Neuronal stem cell (in vitro differentiated cells): Measurements from ENCODE around the gene ATM.
"Not testable (repeated sequence)": the region's sequence is repeated elsewhere in the genome, so short reads cannot be mapped to it uniquely, and the experiment has no call there.

Experiments
- DNase-seq: peaks from one replicate; pipeline ENCODE4 v3.0.0-alpha.2; 2013; ENCODE audit warnings: low spot score
- H2AFZ ChIP-seq: one replicate; pipeline ENCODE4 v1.6.1; 2013; ENCODE audit warnings: mild to moderate bottlenecking, low read length, inconsistent platforms
- H2AK5ac ChIP-seq: 2 replicates; pipeline ENCODE4 v1.6.1; 2013; ENCODE audit warnings: low read depth, mild to moderate bottlenecking, inconsistent platforms, low read length, moderate library complexity, mixed read lengths
- H2BK120ac ChIP-seq: 2 replicates; pipeline ENCODE4 v1.6.1; 2013; ENCODE audit warnings: low read depth, mild to moderate bottlenecking, inconsistent platforms, low read length, moderate library complexity, mixed read lengths
- H2BK12ac ChIP-seq: one replicate; pipeline ENCODE4 v1.6.1; 2013; ENCODE audit warnings: low read length, inconsistent platforms
- H2BK15ac ChIP-seq: 2 replicates; pipeline ENCODE4 v1.6.1; 2013; ENCODE audit warnings: mild to moderate bottlenecking, low read length, inconsistent platforms, mixed read lengths
- H2BK5ac ChIP-seq: one replicate; pipeline ENCODE4 v1.6.1; 2013; ENCODE audit warnings: inconsistent platforms, mild to moderate bottlenecking, low read length, moderate library complexity
- H3K14ac ChIP-seq: one replicate; pipeline ENCODE4 v1.6.1; 2013; ENCODE audit warnings: low read length, inconsistent platforms
- H3K18ac ChIP-seq: 2 replicates; pipeline ENCODE4 v1.6.1; 2013; ENCODE audit warnings: low read length, inconsistent platforms
- H3K23ac ChIP-seq: 2 replicates; pipeline ENCODE4 v1.6.1; 2013; ENCODE audit warnings: low read depth, mild to moderate bottlenecking, mixed read lengths, low read length, inconsistent platforms; ENCODE audit not compliant: poor library complexity
- H3K27ac ChIP-seq: replicated peaks from 3 replicates; pipeline ENCODE4 v1.5.1; 2013; ENCODE audit warnings: low read length, inconsistent platforms
- H3K27me3 ChIP-seq, 3 experiments: 2 replicates each; pipeline ENCODE4 v1.6.1; 2013; ENCODE audit warnings: low read length in 3 of 3, mild to moderate bottlenecking in 2 of 3, inconsistent platforms in 1 of 3, low read depth in 1 of 3, mixed read lengths in 1 of 3, moderate library complexity in 1 of 3; ENCODE audit not compliant: control insufficient read depth in 3 of 3, insufficient read depth in 3 of 3
- H3K36me3 ChIP-seq, 2 donors: replicated peaks in 1 of 2; 2 replicates each; pipeline ENCODE4 v1.6.1; 2013; ENCODE audit warnings: low read length in 2 of 2; ENCODE audit not compliant: control insufficient read depth in 2 of 2, insufficient read depth in 2 of 2
- H3K4ac ChIP-seq: 2 replicates; pipeline ENCODE4 v1.6.1; 2013; ENCODE audit warnings: inconsistent platforms, mild to moderate bottlenecking, low read length, moderate library complexity
- H3K4me1 ChIP-seq, 2 donors: 1 replicate in 1 of 2; 2 replicates in 1 of 2; pipeline ENCODE4 v1.6.1; 2013; ENCODE audit warnings: low read length in 2 of 2, low read depth in 1 of 2; ENCODE audit not compliant: control insufficient read depth in 2 of 2, insufficient read depth in 1 of 2
- H3K4me2 ChIP-seq: one replicate; pipeline ENCODE4 v1.6.1; 2013; ENCODE audit warnings: mild to moderate bottlenecking, low read length, inconsistent platforms; ENCODE audit not compliant: insufficient read depth, poor library complexity, severe bottlenecking
- H3K4me3 ChIP-seq, 2 donors: 2 replicates each; pipeline ENCODE4 v1.5.1; 2013; ENCODE audit warnings: low read length in 2 of 2, mild to moderate bottlenecking in 2 of 2, inconsistent platforms in 1 of 2, moderate library complexity in 1 of 2
- H3K79me1 ChIP-seq: one replicate; pipeline ENCODE4 v1.6.1; 2013; ENCODE audit warnings: low read depth, mild to moderate bottlenecking, inconsistent platforms, low read length, moderate library complexity
- H3K9ac ChIP-seq: one replicate; pipeline ENCODE4 v1.6.1; 2013; ENCODE audit warnings: mild to moderate bottlenecking, low read depth, low read length, inconsistent platforms; ENCODE audit not compliant: poor library complexity
- H3K9me3 ChIP-seq, 2 donors: replicated peaks in 1 of 2; 2 replicates each; pipeline versions ENCODE3 to v1.6.1; 2013; ENCODE audit warnings: low read length in 2 of 2, mild to moderate bottlenecking in 2 of 2, inconsistent platforms in 1 of 2, low read depth in 1 of 2, mixed read lengths in 1 of 2, moderate library complexity in 1 of 2; ENCODE audit not compliant: control insufficient read depth in 2 of 2, insufficient read depth in 1 of 2
- H4K8ac ChIP-seq: one replicate; pipeline ENCODE4 v1.6.1; 2013; ENCODE audit warnings: low read depth, mild to moderate bottlenecking, inconsistent platforms, low read length, moderate library complexity
- H4K91ac ChIP-seq: one replicate; pipeline ENCODE4 v1.6.1; 2013; ENCODE audit warnings: low read length, low read depth, mild to moderate bottlenecking, inconsistent platforms; ENCODE audit not compliant: poor library complexity
- WGBS, 2 donors: extraction: QIAGEN DNeasy Blood & Tissue Kit; methylation state at CpG; one replicate each; pipeline ENCODE4 v1.1.7; 2013; ENCODE audit warnings: missing lambda C conversion rate in 2 of 2, mixed read lengths in 1 of 2; ENCODE audit not compliant: insufficient read length in 2 of 2, insufficient replicate concordance in 1 of 2; ENCODE audit errors: extremely low coverage in 2 of 2; 5-methylcytosine and 5-hydroxymethylcytosine counted together

Gene ATM

GRCh38 chr11:108370315-108370714 is 147.4 kb downstream of the ATM start:
- H2AK5ac ChIP-seq = no peak overlapping the region
- H3K36me3 ChIP-seq = peaks cover 3 to 19% of the 10 kb centered on the region in 2 donors
- no peak overlapping the region for H2BK5ac ChIP-seq
- no peak overlapping the region for H4K91ac ChIP-seq
- no peak overlapping the region for H3K27ac ChIP-seq
- H4K8ac ChIP-seq = no peak overlapping the region
- no peak overlapping the region for H3K23ac ChIP-seq
- H3K4me3 ChIP-seq = no peak overlapping the region
- H3K4ac ChIP-seq = no peak overlapping the region
- H3K14ac ChIP-seq = no peak overlapping the region
- DNase-seq = no peak
- no peaks in the 10 kb centered on the region for H3K79me1 ChIP-seq
- no peak overlapping the region for H2BK12ac ChIP-seq
- H3K4me1 ChIP-seq = no peaks in the 10 kb centered on the region
- no peak overlapping the region for H2BK120ac ChIP-seq
- no peak overlapping the region for H2BK15ac ChIP-seq
- H2AFZ ChIP-seq = no peak overlapping the region
- no peak overlapping the region for H3K4me2 ChIP-seq
- no peaks in the 10 kb centered on the region for H3K27me3 ChIP-seq
- H3K18ac ChIP-seq = no peak overlapping the region
- no peak overlapping the region for H3K9ac ChIP-seq
- no peaks in the 10 kb centered on the region for H3K9me3 ChIP-seq

- Histone ChIP-seq H2AK5ac (no peak overlapping the region), H2BK5ac (no peak overlapping the region)
- no CpG with 5 or more reads among the region's 5 CpGs for WGBS, 2 donors
These were observed 148.1 kb downstream of the ATM start for GRCh38 chr11:108370990-108371389.

GRCh38 chr11:108373505-108373904 is 150.6 kb downstream of the ATM start:
- H3K18ac ChIP-seq, H2BK15ac ChIP-seq, H3K27ac ChIP-seq, H3K27me3 ChIP-seq, H3K4me1 ChIP-seq, H2AK5ac ChIP-seq, H3K14ac ChIP-seq, H4K8ac ChIP-seq, H3K36me3 ChIP-seq, H3K79me1 ChIP-seq, H3K9me3 ChIP-seq, H3K9ac ChIP-seq, H2BK5ac ChIP-seq, H2AFZ ChIP-seq, H4K91ac ChIP-seq, H2BK12ac ChIP-seq, DNase-seq, H3K4me3 ChIP-seq, H3K23ac ChIP-seq, H2BK120ac ChIP-seq, H3K4me2 ChIP-seq, H3K4ac ChIP-seq: not testable (repeated sequence)
- WGBS, 2 donors = no CpG with 5 or more reads among the region's 24 CpGs

More at GRCh38 chr11:108370990-108371389, 148.1 kb downstream of the ATM start:
- no peak for DNase-seq
- Histone ChIP-seq H3K4ac (no peak overlapping the region), H2AFZ (no peak overlapping the region), H3K4me1 (no peaks in the 10 kb centered on the region), H3K18ac (no peak overlapping the region), H3K4me3 (no peak overlapping the region), H3K4me2 (no peak overlapping the region), H3K9me3 (no peaks in the 10 kb centered on the region), H3K36me3 (peaks cover 3 to 13% of the 10 kb centered on the region in 2 donors), H4K91ac (no peak overlapping the region), H3K27ac (no peak overlapping the region), H2BK15ac (no peak overlapping the region), H3K23ac (no peak overlapping the region), H3K27me3 (no peaks in the 10 kb centered on the region), H2BK120ac (no peak overlapping the region), H3K9ac (no peak overlapping the region), H4K8ac (no peak overlapping the region), H3K79me1 (no peaks in the 10 kb centered on the region), H2BK12ac (no peak overlapping the region), H3K14ac (no peak overlapping the region)

- H4K91ac ChIP-seq = no peak overlapping the region
- no peak for DNase-seq
- H2AK5ac ChIP-seq = no peak overlapping the region
- H2BK5ac ChIP-seq = no peak overlapping the region
- H3K18ac ChIP-seq = no peak overlapping the region
- H3K4me3 ChIP-seq = no peak overlapping the region
- no CpG with 5 or more reads among the region's 5 CpGs for WGBS, 2 donors
- H3K27ac ChIP-seq = no peak overlapping the region
- H4K8ac ChIP-seq = no peak overlapping the region
- no peak overlapping the region for H3K9ac ChIP-seq
- H2BK12ac ChIP-seq = no peak overlapping the region
- H3K9me3 ChIP-seq = no peaks in the 10 kb centered on the region
- H3K79me1 ChIP-seq = no peaks in the 10 kb centered on the region
- H2AFZ ChIP-seq = no peak overlapping the region
- no peak overlapping the region for H3K4me2 ChIP-seq
- H3K36me3 ChIP-seq = no peaks in the 10 kb centered on the region
- H3K4me1 ChIP-seq = no peaks in the 10 kb centered on the region
- H3K4ac ChIP-seq = no peak overlapping the region
- no peak overlapping the region for H3K23ac ChIP-seq
- no peak overlapping the region for H3K14ac ChIP-seq
- no peak overlapping the region for H2BK15ac ChIP-seq
- H3K27me3 ChIP-seq = no peaks in the 10 kb centered on the region
- H2BK120ac ChIP-seq = no peak overlapping the region
These were observed 165.7 kb downstream of the ATM start for GRCh38 chr11:108388576-108388975.
